ENCODE results near the gene SPRN. TPM values are rescaled to one million over a fixed set of nuclear protein-coding genes. Genes with fewer than 3 reads are reported as not detected.

SPRN gene
- total RNA-seq, 1 donor from 2014 or later, result 0.28 TPM

DNA sequence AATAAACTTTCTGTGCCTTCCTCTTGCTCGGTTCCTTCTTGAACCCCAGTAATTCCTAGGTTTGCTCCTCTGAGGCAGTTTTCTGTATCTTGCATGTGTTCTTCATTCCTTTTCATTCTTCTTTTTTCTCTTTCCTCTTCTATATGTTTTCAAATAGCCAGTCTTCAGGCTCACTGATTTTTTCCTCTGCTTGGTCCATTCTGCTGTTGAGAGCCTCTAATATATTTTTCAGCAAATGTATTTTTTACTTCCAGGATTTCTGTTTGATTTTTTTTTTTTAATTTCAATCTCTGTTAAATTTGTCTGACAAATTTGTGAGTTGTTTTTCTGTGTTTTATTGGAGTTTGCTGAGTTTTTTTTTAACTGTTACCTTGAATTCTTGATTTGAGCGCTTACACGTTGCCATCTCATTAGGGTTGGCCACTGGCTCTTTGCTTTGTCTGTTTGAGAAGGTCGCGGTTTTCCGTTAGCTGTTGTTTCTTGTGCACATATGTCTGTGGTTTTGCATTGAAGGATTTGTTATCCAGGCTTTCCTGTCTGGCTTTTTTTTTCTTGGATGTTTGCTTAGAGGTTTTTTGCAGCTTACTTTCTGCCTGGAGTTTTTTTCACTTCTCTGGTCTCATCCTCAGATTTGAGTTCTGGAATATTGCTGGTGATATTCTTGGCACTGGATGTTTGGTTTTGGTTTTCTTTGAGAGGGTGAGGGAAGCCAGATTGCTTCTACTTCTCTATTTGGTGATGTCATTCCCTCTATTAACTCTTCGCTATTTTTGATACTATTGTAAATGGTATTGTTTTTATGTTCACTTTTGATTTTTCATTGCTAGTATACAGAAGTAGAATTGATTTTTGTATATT, 12.7 kb downstream of the SPRN start:
- no peak for DNase-seq (ENCODE audit: low spot score)
- H3K27me3 Mint-ChIP-seq (ENCODE audit: unreplicated experiment), result peaks cover 4% of the 10 kb centered on the region
- H3K4me3 Mint-ChIP-seq (ENCODE audit: unreplicated experiment), result peak overlapping the region; percentile 53
- TF ChIP-seq, protein P1, sequence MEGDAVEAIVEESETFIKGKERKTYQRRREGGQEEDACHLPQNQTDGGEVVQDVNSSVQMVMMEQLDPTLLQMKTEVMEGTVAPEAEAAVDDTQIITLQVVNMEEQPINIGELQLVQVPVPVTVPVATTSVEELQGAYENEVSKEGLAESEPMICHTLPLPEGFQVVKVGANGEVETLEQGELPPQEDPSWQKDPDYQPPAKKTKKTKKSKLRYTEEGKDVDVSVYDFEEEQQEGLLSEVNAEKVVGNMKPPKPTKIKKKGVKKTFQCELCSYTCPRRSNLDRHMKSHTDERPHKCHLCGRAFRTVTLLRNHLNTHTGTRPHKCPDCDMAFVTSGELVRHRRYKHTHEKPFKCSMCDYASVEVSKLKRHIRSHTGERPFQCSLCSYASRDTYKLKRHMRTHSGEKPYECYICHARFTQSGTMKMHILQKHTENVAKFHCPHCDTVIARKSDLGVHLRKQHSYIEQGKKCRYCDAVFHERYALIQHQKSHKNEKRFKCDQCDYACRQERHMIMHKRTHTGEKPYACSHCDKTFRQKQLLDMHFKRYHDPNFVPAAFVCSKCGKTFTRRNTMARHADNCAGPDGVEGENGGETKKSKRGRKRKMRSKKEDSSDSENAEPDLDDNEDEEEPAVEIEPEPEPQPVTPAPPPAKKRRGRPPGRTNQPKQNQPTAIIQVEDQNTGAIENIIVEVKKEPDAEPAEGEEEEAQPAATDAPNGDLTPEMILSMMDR (IDR thresholded peaks at IDR 0.05; ENCODE audit: unreplicated experiment), result no peak
- no peaks in the 10 kb centered on the region for H3K4me1 Mint-ChIP-seq (ENCODE audit: unreplicated experiment)
- no peak overlapping the region for H3K27ac Mint-ChIP-seq (ENCODE audit: unreplicated experiment)
- peaks cover 21% of the 10 kb centered on the region for H3K9me3 Mint-ChIP-seq (ENCODE audit: unreplicated experiment)
- peaks cover 78% of the 10 kb centered on the region for H3K36me3 Mint-ChIP-seq (ENCODE audit: low read depth, unreplicated experiment)

DNA sequence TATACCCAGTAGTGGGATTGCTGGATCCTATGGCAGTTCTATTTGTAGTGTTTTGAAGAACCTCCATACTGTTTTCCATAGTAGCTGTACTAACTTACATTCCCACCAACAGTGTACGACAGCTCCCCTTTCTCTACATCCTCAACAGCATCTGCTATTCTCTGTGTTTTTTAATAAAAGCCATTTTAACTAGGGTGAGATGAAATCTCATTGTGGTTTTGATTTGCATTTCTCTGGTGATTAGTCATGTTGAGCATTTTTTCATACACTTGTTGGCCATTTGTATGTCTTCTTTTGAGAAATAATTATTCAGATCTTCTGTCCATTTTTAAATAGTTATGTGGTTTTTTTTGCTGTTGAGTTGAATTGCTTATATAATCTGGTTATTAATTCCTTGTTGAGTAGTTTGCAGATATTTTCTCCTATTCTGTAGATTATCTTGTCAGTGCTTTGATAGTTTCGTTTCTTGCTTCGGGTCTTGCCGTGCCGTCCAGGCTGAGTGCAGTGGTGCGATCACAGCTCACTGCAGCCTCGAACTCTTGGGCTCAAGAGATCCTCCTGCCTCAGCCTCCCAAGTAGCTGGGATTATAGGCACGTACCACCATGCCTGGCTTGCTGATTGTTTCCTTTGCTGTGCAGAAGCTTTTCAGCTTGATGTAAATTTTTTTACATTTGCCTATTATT, 18.4 kb downstream of the SPRN start:
- Mint-ChIP-seq H3K4me3 (ENCODE audit: unreplicated experiment) (no peak overlapping the region), H3K4me1 (ENCODE audit: unreplicated experiment) (peaks cover 9% of the 10 kb centered on the region), H3K27me3 (ENCODE audit: unreplicated experiment) (peaks cover 2% of the 10 kb centered on the region), H3K27ac (ENCODE audit: unreplicated experiment) (no peak overlapping the region), H3K9me3 (ENCODE audit: unreplicated experiment) (peaks cover 2% of the 10 kb centered on the region), H3K36me3 (ENCODE audit: low read depth, unreplicated experiment) (peaks cover 58% of the 10 kb centered on the region)
- no peak for DNase-seq (ENCODE audit: low spot score)
- TF ChIP-seq, protein P1 (IDR thresholded peaks at IDR 0.05; ENCODE audit: unreplicated experiment), result no peak

DNA sequence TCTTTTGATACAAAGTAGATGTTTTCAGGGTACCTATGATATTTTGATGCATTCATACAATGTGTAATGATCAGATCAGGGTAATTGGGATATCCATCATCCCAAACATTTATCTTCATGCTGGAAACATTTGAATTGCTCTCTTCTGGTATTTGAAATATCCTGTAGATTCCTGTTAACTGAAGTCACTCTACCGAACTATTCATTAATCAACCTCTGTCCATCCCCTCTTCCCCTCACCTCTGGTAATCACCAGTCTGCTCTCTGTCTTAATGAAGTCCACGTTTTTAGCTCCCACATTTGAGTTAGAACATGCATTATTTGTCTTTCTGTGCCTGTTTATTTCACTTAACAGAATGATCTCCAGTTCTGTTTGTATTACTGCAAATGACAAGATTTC, 19.2 kb downstream of the SPRN start:
- Mint-ChIP-seq H3K36me3 (ENCODE audit: low read depth, unreplicated experiment) (peaks cover 56% of the 10 kb centered on the region), H3K9me3 (ENCODE audit: unreplicated experiment) (no peaks in the 10 kb centered on the region), H3K4me3 (ENCODE audit: unreplicated experiment) (no peak overlapping the region), H3K27me3 (ENCODE audit: unreplicated experiment) (peaks cover 1% of the 10 kb centered on the region), H3K27ac (ENCODE audit: unreplicated experiment) (no peak overlapping the region), H3K4me1 (ENCODE audit: unreplicated experiment) (peaks cover 11% of the 10 kb centered on the region)
- TF ChIP-seq, protein P1 (IDR thresholded peaks at IDR 0.05; ENCODE audit: unreplicated experiment), result no peak
- no peak for DNase-seq (ENCODE audit: low spot score)

DNA sequence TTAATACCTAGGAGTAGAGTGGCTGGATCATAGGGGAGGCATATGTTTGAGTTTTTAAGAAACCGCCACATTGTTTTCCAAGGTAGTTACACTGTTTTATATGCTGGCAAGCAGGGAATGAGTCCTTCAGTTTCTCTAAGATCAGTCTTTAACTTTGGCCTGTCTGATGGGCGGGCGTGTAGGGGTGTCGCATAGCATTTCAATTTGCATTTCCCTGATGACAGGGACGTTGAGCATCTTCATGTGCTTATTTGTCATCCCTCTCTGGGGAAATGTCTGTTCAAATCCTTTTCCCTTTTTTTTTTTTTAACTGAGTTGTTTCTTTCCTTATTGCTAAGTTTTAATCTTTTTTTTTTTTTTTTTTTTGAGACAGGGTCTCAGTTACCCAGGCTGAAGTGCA, 20.6 kb downstream of the SPRN start:
- Mint-ChIP-seq H3K4me3 (ENCODE audit: unreplicated experiment) (peak overlapping the region; percentile 66), H3K27me3 (ENCODE audit: unreplicated experiment) (peaks cover 1% of the 10 kb centered on the region), H3K4me1 (ENCODE audit: unreplicated experiment) (peaks cover 11% of the 10 kb centered on the region), H3K9me3 (ENCODE audit: unreplicated experiment) (no peaks in the 10 kb centered on the region), H3K36me3 (ENCODE audit: low read depth, unreplicated experiment) (peaks cover 49% of the 10 kb centered on the region), H3K27ac (ENCODE audit: unreplicated experiment) (no peak overlapping the region)
- TF ChIP-seq, protein P1 (IDR thresholded peaks at IDR 0.05; ENCODE audit: unreplicated experiment), result no peak
- DNase-seq (ENCODE audit: low spot score), result no peak

DNA sequence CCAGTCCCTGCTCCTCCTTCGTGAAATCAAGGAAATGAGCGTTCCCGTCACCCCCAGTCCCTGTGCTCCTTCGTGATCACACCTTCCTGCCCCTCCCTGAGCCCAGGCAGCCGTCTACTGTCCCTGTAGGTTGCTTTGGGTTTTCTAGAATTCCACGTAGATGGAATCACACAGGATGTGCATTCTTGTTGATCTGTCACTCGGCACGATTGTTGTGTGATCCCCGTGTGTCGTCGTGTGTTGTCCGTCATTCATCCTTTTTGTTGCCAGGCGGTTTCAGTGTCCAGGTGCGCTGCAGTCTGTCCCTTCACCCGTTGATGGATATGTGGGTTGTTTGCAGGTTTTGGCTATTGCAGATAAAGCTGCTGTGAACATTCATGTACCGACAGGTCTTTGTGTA, 21.1 kb downstream of the SPRN start:
- H3K4me3 Mint-ChIP-seq (ENCODE audit: unreplicated experiment), result peak overlapping the region; percentile 66
- H3K36me3 Mint-ChIP-seq (ENCODE audit: low read depth, unreplicated experiment), result peaks cover 49% of the 10 kb centered on the region
- peaks cover 1% of the 10 kb centered on the region for H3K27me3 Mint-ChIP-seq (ENCODE audit: unreplicated experiment)
- H3K9me3 Mint-ChIP-seq (ENCODE audit: unreplicated experiment), result no peaks in the 10 kb centered on the region
- peaks cover 11% of the 10 kb centered on the region for H3K4me1 Mint-ChIP-seq (ENCODE audit: unreplicated experiment)
- no peak for DNase-seq (ENCODE audit: low spot score)
- H3K27ac Mint-ChIP-seq (ENCODE audit: unreplicated experiment), result peak overlapping the region; percentile 40
- TF ChIP-seq, protein P1 (IDR thresholded peaks at IDR 0.05; ENCODE audit: unreplicated experiment), result no peak

Data from endothelial cell (in vitro differentiated cells).